GM19043 (cell line): Measurements from ENCODE around the gene SNRNP25.

Experiments
- ATAC-seq: cut with Tn5 transposase; IDR thresholded peaks from one replicate; pipeline ENCODE4 v1.9.1; 2021; ENCODE audit warnings: low read depth; ENCODE audit not compliant: unreplicated experiment

The SNRNP25 gene

GRCh38 chr16:75580-76501 lies 22.2 kb downstream of the SNRNP25 start:
- ATAC-seq = no peak

- ATAC-seq = no peak
Measured at GRCh38 chr16:76535-77272, 23.1 kb downstream of the SNRNP25 start.

- ATAC-seq = no peak
Measured at GRCh38 chr16:77273-77806, 23.7 kb downstream of the SNRNP25 start.

- ATAC-seq = no peak
Measured at GRCh38 chr16:77807-78443, 24.3 kb downstream of the SNRNP25 start, which contains the start of gene MPG. TSS of gene MPG (plus strand) at chr16:78225. CDS start at chr16:78310, 85 bp downstream.

- no peak for ATAC-seq
Measured at GRCh38 chr16:78444-79150, 25.0 kb downstream of the SNRNP25 start.

GRCh38 chr16:79151-80054 lies 25.8 kb downstream of the SNRNP25 start:
- ATAC-seq = no peak

GRCh38 chr16:83060-83603 lies 29.5 kb downstream of the SNRNP25 start:
- ATAC-seq = no peak

- no peak for ATAC-seq
Measured at GRCh38 chr16:83781-84615, 30.4 kb downstream of the SNRNP25 start.

- ATAC-seq = peak; percentile 68
Measured at GRCh38 chr16:84718-85406, 31.2 kb downstream of the SNRNP25 start.

- no peak for ATAC-seq
Measured at GRCh38 chr16:85407-85782, 31.8 kb downstream of the SNRNP25 start.

- no peak for ATAC-seq
Measured at GRCh38 chr16:85865-86264, 32.2 kb downstream of the SNRNP25 start.

- no peak for ATAC-seq
Measured at GRCh38 chr16:86483-86952, 32.9 kb downstream of the SNRNP25 start.

GRCh38 chr16:88613-89012 lies 35.0 kb downstream of the SNRNP25 start:
- no peak for ATAC-seq

- ATAC-seq = no peak
Measured at GRCh38 chr16:89391-90302, 36.0 kb downstream of the SNRNP25 start.

- ATAC-seq = no peak
Measured at GRCh38 chr16:91484-91883, 37.9 kb downstream of the SNRNP25 start.
